Immature natural killer cell (primary cell): ENCODE data around the gene NLRX1. TPM values are rescaled to one million over a fixed set of nuclear protein-coding genes. Genes with fewer than 3 reads are reported as not detected.
"Not testable (repeated sequence)": the region's sequence is repeated elsewhere in the genome, so short reads cannot be mapped to it uniquely, and the experiment has no call there.

Experiments
- DNase-seq, 3 donors: peaks; one replicate each; pipeline ENCODE4 v3.0.0; 2022; ENCODE audit warnings: mixed read lengths in 1 of 3
- H3K27ac Mint-ChIP-seq, 6 donors: one replicate each; pipeline ENCODE4 v1.8.0; 2020; ENCODE audit warnings: mixed read lengths in 6 of 6, mild to moderate bottlenecking in 5 of 6, inconsistent platforms in 4 of 6, moderate library complexity in 3 of 6
- H3K27me3 Mint-ChIP-seq, 3 donors: one replicate each; pipeline ENCODE4 v1.8.0; 2020 to 2021; ENCODE audit warnings: low read depth in 3 of 3, mild to moderate bottlenecking in 3 of 3, mixed read lengths in 3 of 3, moderate library complexity in 3 of 3, inconsistent platforms in 1 of 3
- H3K36me3 Mint-ChIP-seq, 3 donors: one replicate each; pipeline ENCODE4 v1.8.0; 2020; ENCODE audit warnings: mixed read lengths in 3 of 3, inconsistent platforms in 2 of 3, mild to moderate bottlenecking in 2 of 3
- H3K4me1 Mint-ChIP-seq, 2 donors: one replicate each; pipeline ENCODE4 v1.8.0; 2020; ENCODE audit warnings: inconsistent platforms in 2 of 2, mild to moderate bottlenecking in 2 of 2, mixed read lengths in 2 of 2, moderate library complexity in 1 of 2
- H3K4me3 Mint-ChIP-seq, 5 donors: one replicate each; pipeline ENCODE4 v1.8.0; 2020; ENCODE audit warnings: mild to moderate bottlenecking in 5 of 5, mixed read lengths in 5 of 5, inconsistent platforms in 3 of 5, moderate library complexity in 3 of 5
- H3K9me3 Mint-ChIP-seq, 6 donors: one replicate each; pipeline ENCODE4 v1.8.0; 2020; ENCODE audit warnings: mild to moderate bottlenecking in 6 of 6, mixed read lengths in 6 of 6, inconsistent platforms in 4 of 6, moderate library complexity in 3 of 6
- polyA plus RNA-seq, 3 donors: library from polyadenylated mRNA; unstranded; fragments of 300-500 nt; fragmentation: Illumina TruSeq; gene quantifications; one replicate each; pipeline ENCODE4 v1.2.3, GENCODE V29; 2021

Gene NLRX1
- polyA plus RNA-seq: 10 to 100 TPM; 10.7 to 20.9 (median 11.0) TPM

- Mint-ChIP-seq H3K9me3 (no peaks in the 10 kb centered on the region), H3K4me3 (peak within 1 kb of the TSS; percentile 87 to 89 (median 88)), H3K27ac (peak within 1 kb of the TSS; percentile 85 to 93 (median 91))
Observed at GRCh38 chr11:119168471-119169281, at the start of gene NLRX1. Gene NLRX1 (plus strand): TSS chr11:119168725. CDS start chr11:119171404, 2,679 bp downstream.

DNA sequence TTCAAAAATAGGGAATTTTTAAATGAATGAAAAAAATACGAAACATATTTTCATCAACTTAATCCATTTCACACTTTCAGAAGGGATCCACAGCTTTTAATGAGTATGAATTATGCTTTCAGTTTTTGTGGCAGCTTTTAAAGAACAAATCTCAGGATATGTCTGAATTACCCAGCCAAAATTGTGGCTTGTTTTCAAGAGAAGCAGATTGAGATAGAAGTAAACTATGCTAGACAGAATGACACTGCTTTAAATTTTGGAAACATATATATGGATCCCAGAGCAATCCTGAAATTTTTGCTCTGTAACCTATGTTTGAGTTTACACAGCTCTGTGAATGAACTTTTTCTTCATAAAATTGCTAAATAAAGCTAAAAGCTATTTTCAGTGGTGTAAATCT is 49.6 kb upstream of the NLRX1 start:
- Mint-ChIP-seq H3K27ac (no peak overlapping the region), H3K36me3 (peaks cover 9 to 13% (median 11%) of the 10 kb centered on the region in 3 donors), H3K4me1 (peaks cover 31 to 43% of the 10 kb centered on the region in 2 donors), H3K27me3 (peaks cover 5 to 6% (median 6%) of the 10 kb centered on the region in 3 donors), H3K4me3 (no peak overlapping the region), H3K9me3 (no peaks in the 10 kb centered on the region)
- no peak for DNase-seq

More at GRCh38 chr11:119168471-119169281, at the start of gene NLRX1:
- no peaks in the 10 kb centered on the region for H3K36me3 Mint-ChIP-seq
- peaks cover 0 to 2% (median 0%) of the 10 kb centered on the region in 3 donors for H3K27me3 Mint-ChIP-seq
- peaks cover 5 to 14% of the 10 kb centered on the region in 2 donors for H3K4me1 Mint-ChIP-seq
- DNase-seq: peak; percentile 79 to 84 (median 83)

DNA sequence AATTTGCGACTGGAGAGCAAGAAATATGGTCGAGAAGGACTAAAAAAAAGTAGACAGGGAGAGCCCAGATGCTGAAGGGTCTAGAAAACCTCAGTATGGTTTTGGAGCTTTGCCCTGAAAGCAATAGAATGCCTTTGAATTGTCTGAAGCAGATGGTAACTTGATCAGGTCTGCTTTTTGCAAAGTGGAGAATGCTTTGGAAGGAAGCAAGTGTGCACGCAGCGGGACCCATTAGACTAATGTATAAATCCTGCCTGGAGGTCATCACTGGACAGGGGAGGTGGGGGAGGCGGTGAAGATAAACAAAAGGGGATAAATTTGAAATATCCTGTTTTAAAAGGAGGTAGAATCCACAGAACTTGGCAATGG is 47.9 kb upstream of the NLRX1 start:
- Mint-ChIP-seq H3K27ac (peak overlapping the region; percentile 85 to 96 (median 90)), H3K27me3 (peaks cover 5 to 6% (median 6%) of the 10 kb centered on the region in 3 donors), H3K36me3 (peaks cover 3 to 10% (median 8%) of the 10 kb centered on the region in 3 donors), H3K4me1 (peaks cover 28 to 42% of the 10 kb centered on the region in 2 donors), H3K4me3 (peak overlapping the region; percentile 88 to 98 (median 95)), H3K9me3 (no peaks in the 10 kb centered on the region)
- no peak for DNase-seq

DNA sequence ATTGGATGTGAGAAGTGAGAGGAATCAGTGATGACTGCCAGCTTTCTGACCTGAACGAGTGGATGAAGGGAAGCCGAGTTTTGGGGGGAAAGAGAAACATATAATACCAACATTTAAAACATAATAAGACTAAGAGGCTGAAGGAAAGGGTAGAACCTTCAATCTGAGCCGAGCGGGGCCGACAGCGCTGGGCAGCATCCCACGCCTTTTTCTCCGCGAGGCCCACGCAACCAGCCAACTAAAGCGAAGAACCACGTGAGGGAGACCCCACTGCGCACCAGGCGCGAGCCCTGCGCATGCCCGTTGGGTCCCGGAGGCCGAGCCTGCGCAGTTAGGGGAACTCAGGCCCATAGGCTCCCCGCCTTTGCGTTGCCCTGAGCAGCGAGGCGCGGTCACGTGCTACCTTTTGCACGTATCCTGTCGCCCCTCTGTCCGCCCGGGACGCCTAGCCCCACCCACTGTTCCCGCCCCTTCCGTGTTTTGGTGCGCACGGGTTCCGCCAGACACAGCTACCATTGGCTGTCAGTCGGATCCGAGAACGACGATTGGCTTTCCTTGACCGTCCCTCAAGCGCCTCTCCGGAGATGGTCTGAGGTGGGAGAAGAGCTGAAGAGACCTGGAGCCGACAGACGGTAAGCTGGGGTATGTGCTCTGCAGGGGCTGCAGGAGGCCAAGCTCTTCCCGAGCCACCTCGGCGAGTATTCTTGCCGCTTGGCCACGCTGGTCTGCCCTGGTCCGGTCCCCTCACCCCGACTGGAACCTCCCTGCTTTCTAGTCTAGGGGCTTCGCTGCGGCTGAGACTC is 47.3 kb upstream of the NLRX1 start, which contains the start of gene HINFP:
Gene HINFP, plus strand, starts transcription at position 573 of the 803 bp plus-strand sequence. CDS start 5,365 bp downstream, outside the sequence.
- H3K4me1 Mint-ChIP-seq: peaks cover 28 to 41% of the 10 kb centered on the region in 2 donors
- H3K36me3 Mint-ChIP-seq: peaks cover 3 to 10% (median 7%) of the 10 kb centered on the region in 3 donors
- peak within 1 kb of the TSS; percentile 88 to 98 (median 95) for H3K4me3 Mint-ChIP-seq
- H3K27ac Mint-ChIP-seq: peak within 1 kb of the TSS; percentile 85 to 96 (median 90)
- H3K27me3 Mint-ChIP-seq: peaks cover 3 to 6% (median 5%) of the 10 kb centered on the region in 3 donors
- H3K9me3 Mint-ChIP-seq: no peaks in the 10 kb centered on the region
- peak; percentile 98 to 99 (median 99) for DNase-seq

- Mint-ChIP-seq H3K4me1 (peaks cover 28 to 41% of the 10 kb centered on the region in 2 donors), H3K27ac (peak overlapping the region; percentile 85 to 96 (median 90)), H3K27me3 (peaks cover 3 to 6% (median 5%) of the 10 kb centered on the region in 3 donors), H3K4me3 (peak overlapping the region; percentile 88 to 98 (median 95)), H3K9me3 (no peaks in the 10 kb centered on the region), H3K36me3 (peaks cover 3 to 10% (median 8%) of the 10 kb centered on the region in 3 donors)
- no peak for DNase-seq
Observed at GRCh38 chr11:119121811-119122124, 46.8 kb upstream of the NLRX1 start.

DNA sequence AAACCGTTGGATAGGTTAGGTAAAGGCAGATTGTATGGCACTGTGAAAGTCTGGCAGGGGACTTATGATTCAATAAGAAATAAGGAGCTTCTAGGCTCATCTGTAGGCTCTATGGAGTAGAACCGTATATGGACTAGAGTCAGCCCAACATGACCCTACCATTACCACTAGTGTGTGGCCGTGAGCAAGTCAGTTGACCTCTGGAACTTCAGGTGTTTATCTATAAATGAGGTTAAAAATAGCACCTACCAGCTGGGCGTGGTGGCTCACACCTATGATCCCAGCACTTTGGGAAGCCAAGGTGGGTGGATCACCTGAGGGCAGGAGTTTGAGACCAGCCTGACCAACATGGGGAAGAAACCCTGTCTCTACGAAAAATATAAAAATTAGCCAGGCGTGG is 42.7 kb upstream of the NLRX1 start:
- peaks cover 3 to 4% (median 4%) of the 10 kb centered on the region in 3 donors for H3K27me3 Mint-ChIP-seq
- H3K36me3 Mint-ChIP-seq: peaks cover 3 to 20% (median 19%) of the 10 kb centered on the region in 3 donors
- no peak overlapping the region for H3K4me3 Mint-ChIP-seq
- H3K27ac Mint-ChIP-seq: no peak overlapping the region
- no peaks in the 10 kb centered on the region for H3K9me3 Mint-ChIP-seq
- DNase-seq: no peak
- H3K4me1 Mint-ChIP-seq: peaks cover 22 to 32% of the 10 kb centered on the region in 2 donors

GRCh38 chr11:119126675-119127268 is 41.8 kb upstream of the NLRX1 start:
- Mint-ChIP-seq H3K4me3 (no peak overlapping the region), H3K9me3 (no peaks in the 10 kb centered on the region), H3K4me1 (peaks cover 17 to 23% of the 10 kb centered on the region in 2 donors), H3K36me3 (peaks cover 3 to 25% (median 24%) of the 10 kb centered on the region in 3 donors), H3K27me3 (peaks cover 0 to 2% (median 0%) of the 10 kb centered on the region in 3 donors), H3K27ac (peak overlapping the region in 2 of 6 donors; percentile 24 to 71)
- no peak for DNase-seq

DNA sequence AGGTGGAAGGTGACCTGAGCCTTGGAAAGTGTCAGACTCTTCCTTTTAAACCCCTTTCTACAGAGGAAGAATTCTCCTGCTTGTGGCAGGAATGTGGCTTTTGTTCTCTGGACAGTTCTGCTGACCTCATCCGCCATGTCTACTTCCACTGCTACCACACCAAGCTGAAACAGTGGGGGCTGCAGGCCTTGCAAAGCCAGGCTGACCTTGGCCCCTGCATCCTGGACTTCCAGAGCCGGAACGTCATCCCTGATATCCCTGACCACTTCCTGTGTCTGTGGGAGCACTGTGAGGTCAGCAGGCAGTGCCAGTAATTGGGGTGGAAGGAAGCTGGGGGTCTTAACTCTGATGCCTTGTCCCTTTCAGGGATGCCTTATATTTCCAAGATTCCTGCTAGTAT is 37.9 kb upstream of the NLRX1 start:
- Mint-ChIP-seq H3K4me1 (peaks cover 0 to 1% of the 10 kb centered on the region in 2 donors), H3K27me3 (peaks cover 0 to 3% (median 0%) of the 10 kb centered on the region in 3 donors), H3K27ac (no peak overlapping the region), H3K36me3 (peaks cover 12 to 36% (median 27%) of the 10 kb centered on the region in 3 donors), H3K4me3 (no peak overlapping the region), H3K9me3 (peaks cover 0 to 2% (median 0%) of the 10 kb centered on the region in 6 donors)
- no peak for DNase-seq

- H3K27me3 Mint-ChIP-seq: peaks cover 1 to 5% (median 3%) of the 10 kb centered on the region in 3 donors
- H3K4me1 Mint-ChIP-seq: no peaks in the 10 kb centered on the region
- peaks cover 0 to 2% (median 0%) of the 10 kb centered on the region in 6 donors for H3K9me3 Mint-ChIP-seq
- H3K36me3 Mint-ChIP-seq: peaks cover 12 to 31% (median 27%) of the 10 kb centered on the region in 3 donors
- H3K27ac Mint-ChIP-seq: peak overlapping the region in 1 of 6 donors; percentile 58
- no peak for DNase-seq
- H3K4me3 Mint-ChIP-seq: no peak overlapping the region
Observed at GRCh38 chr11:119134389-119134978, 34.0 kb upstream of the NLRX1 start.

DNA sequence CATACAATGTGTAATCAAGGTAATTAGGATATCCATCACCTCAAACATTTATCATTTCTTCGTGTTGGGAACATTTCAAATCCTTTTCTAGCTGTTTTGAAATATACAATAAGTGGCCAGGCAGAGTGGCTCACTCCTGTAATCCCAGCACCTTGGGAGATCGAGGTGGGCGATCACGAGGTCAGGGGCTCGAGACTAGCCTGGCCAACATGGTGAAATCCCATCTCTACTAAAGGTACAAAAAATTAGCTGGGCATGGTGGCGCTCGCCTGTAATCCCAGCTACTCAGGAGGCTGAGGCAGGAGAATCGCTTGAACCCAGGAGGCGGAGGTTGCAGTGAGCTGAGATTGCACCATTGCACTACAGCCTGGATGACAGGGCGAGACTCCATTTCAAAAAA is 29.2 kb upstream of the NLRX1 start:
- DNase-seq, H3K4me3 Mint-ChIP-seq, H3K4me1 Mint-ChIP-seq, H3K9me3 Mint-ChIP-seq, H3K27ac Mint-ChIP-seq, H3K36me3 Mint-ChIP-seq: not testable (repeated sequence)
- peaks cover 7 to 18% (median 12%) of the 10 kb centered on the region in 3 donors for H3K27me3 Mint-ChIP-seq

- Mint-ChIP-seq H3K27me3 (peaks cover 8 to 27% (median 17%) of the 10 kb centered on the region in 3 donors), H3K27ac (no peak overlapping the region), H3K9me3 (no peaks in the 10 kb centered on the region), H3K4me1 (peaks cover 7 to 8% of the 10 kb centered on the region in 2 donors), H3K4me3 (no peak overlapping the region), H3K36me3 (peaks cover 0 to 3% (median 0%) of the 10 kb centered on the region in 3 donors)
- peak in 2 of 3 donors; percentile 23 to 29 for DNase-seq
Observed at GRCh38 chr11:119144825-119145486, 23.6 kb upstream of the NLRX1 start.

- no peaks in the 10 kb centered on the region for H3K9me3 Mint-ChIP-seq
- no peak overlapping the region for H3K4me3 Mint-ChIP-seq
- DNase-seq: no peak
- peaks cover 0 to 3% (median 0%) of the 10 kb centered on the region in 3 donors for H3K36me3 Mint-ChIP-seq
- no peak overlapping the region for H3K27ac Mint-ChIP-seq
- H3K27me3 Mint-ChIP-seq: peaks cover 10 to 29% (median 22%) of the 10 kb centered on the region in 3 donors
- peaks cover 7 to 10% of the 10 kb centered on the region in 2 donors for H3K4me1 Mint-ChIP-seq
Observed at GRCh38 chr11:119145551-119145950, 23.0 kb upstream of the NLRX1 start.
